Breast epithelium (tissue), 3 donors: Measurements from ENCODE around the gene ACSS2.

Experiments
- POLR2A ChIP-seq: fragments of 450-650 bp; IDR thresholded peaks from one replicate; pipeline ENCODE4 v1.6.1; 2016; ENCODE audit warnings: antibody characterized with exemption, mild to moderate bottlenecking, moderate library complexity
- POLR2AphosphoS5 ChIP-seq, 3 donors: sonication (generic); formaldehyde crosslinking; IDR thresholded peaks; one replicate each; pipeline ENCODE4 v1.6.1; 2017; ENCODE audit warnings: antibody characterized with exemption in 3 of 3
- TF ChIP-seq, protein P1 (sequence below), 3 donors: fragments of 450-650 bp; IDR thresholded peaks; one replicate each; pipeline ENCODE4 v1.5.1; 2016 to 2017; ENCODE audit warnings: antibody characterized with exemption in 3 of 3, mild to moderate bottlenecking in 3 of 3, moderate library complexity in 3 of 3

- TF ChIP-seq, protein P1, sequence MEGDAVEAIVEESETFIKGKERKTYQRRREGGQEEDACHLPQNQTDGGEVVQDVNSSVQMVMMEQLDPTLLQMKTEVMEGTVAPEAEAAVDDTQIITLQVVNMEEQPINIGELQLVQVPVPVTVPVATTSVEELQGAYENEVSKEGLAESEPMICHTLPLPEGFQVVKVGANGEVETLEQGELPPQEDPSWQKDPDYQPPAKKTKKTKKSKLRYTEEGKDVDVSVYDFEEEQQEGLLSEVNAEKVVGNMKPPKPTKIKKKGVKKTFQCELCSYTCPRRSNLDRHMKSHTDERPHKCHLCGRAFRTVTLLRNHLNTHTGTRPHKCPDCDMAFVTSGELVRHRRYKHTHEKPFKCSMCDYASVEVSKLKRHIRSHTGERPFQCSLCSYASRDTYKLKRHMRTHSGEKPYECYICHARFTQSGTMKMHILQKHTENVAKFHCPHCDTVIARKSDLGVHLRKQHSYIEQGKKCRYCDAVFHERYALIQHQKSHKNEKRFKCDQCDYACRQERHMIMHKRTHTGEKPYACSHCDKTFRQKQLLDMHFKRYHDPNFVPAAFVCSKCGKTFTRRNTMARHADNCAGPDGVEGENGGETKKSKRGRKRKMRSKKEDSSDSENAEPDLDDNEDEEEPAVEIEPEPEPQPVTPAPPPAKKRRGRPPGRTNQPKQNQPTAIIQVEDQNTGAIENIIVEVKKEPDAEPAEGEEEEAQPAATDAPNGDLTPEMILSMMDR (IDR thresholded peaks at IDR 0.05): no peak
- TF ChIP-seq POLR2A (no peak), POLR2AphosphoS5 (IDR thresholded peaks at IDR 0.05) (no peak)
Observed at GRCh38 chr20:34915749-34916455, 39.5 kb downstream of the ACSS2 start.
